ENCODE data around the gene KRTAP1-3.

- TF ChIP-seq, protein P1, sequence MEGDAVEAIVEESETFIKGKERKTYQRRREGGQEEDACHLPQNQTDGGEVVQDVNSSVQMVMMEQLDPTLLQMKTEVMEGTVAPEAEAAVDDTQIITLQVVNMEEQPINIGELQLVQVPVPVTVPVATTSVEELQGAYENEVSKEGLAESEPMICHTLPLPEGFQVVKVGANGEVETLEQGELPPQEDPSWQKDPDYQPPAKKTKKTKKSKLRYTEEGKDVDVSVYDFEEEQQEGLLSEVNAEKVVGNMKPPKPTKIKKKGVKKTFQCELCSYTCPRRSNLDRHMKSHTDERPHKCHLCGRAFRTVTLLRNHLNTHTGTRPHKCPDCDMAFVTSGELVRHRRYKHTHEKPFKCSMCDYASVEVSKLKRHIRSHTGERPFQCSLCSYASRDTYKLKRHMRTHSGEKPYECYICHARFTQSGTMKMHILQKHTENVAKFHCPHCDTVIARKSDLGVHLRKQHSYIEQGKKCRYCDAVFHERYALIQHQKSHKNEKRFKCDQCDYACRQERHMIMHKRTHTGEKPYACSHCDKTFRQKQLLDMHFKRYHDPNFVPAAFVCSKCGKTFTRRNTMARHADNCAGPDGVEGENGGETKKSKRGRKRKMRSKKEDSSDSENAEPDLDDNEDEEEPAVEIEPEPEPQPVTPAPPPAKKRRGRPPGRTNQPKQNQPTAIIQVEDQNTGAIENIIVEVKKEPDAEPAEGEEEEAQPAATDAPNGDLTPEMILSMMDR (IDR thresholded peaks at IDR 0.05 in 4 of 5, conservative IDR thresholded peaks at IDR 0.05 in 1 of 5), result no peak
- no peak for TF ChIP-seq POLR2A (IDR thresholded peaks at IDR 0.05)
Observed at GRCh38 chr17:41054025-41054424, 19.4 kb upstream of the KRTAP1-3 start.
